Measurements from ENCODE around the gene USP19. TPM values are rescaled to one million over a fixed set of nuclear protein-coding genes. Genes with fewer than 3 reads are reported as not detected.

Gene USP19
- total and polyA plus RNA-seq, 2 of the 8 experiments (the other 6 are each of a cell fraction or from before 2014, with no cell fraction given), result 46.4 to 65.8 TPM

- WGBS, 2 experiments (ENCODE audit: extremely low coverage in 1 of 2, insufficient coverage in 1 of 2, insufficient read length in 1 of 2, insufficient replicate concordance in 2 of 2, low coverage in 1 of 2, low lambda C conversion rate in 2 of 2, missing lambda C conversion rate in 1 of 2), result 94% methylated on average over 13 of the region's 13 CpGs; no CpG with 5 or more reads in 1 of the 2 experiments
- no peak overlapping the region for H3K4me3 ChIP-seq (ENCODE audit: extremely low read depth in 1 of 4, insufficient read depth in 2 of 4, low read depth in 3 of 4, low read length in 4 of 4)
- no peak overlapping the region for H2BK5ac ChIP-seq (ENCODE audit: low read depth, low read length)
- DNase-seq (ENCODE audit: low read depth in 1 of 2, low spot score in 2 of 2) (no peak), FAIRE-seq (no peak)
- no peak overlapping the region for H2BK15ac ChIP-seq (ENCODE audit: low read length)
- H3K23ac ChIP-seq (ENCODE audit: insufficient read length), result no peak overlapping the region
- H3K9me3 ChIP-seq (ENCODE audit: insufficient read depth in 2 of 2, low read depth in 1 of 2, low read length in 1 of 2), result no peaks in the 10 kb centered on the region
- no peak overlapping the region for H2AFZ ChIP-seq (ENCODE audit: low read length)
- H4K5ac ChIP-seq (ENCODE audit: insufficient read length, low read depth, low read length), result no peak overlapping the region
- H3K4me2 ChIP-seq (ENCODE audit: insufficient read depth in 1 of 2, low read depth in 2 of 2, low read length in 2 of 2), result no peak overlapping the region
- peaks cover 0 to 4% (median 3%) of the 10 kb centered on the region in 4 experiments; a peak in 5 of 7 replicates for H3K4me1 ChIP-seq (replicated peaks in 1 of 4; ENCODE audit: control insufficient read depth in 3 of 4, insufficient read depth in 4 of 4, low read length in 3 of 4)
- H3K27ac ChIP-seq (ENCODE audit: low read depth, low read length), result no peak overlapping the region; the same call in 1 of the 2 replicates
- peak; percentile 32; the same call in 1 of the 2 replicates for TF ChIP-seq POLR2AphosphoS5 (IDR thresholded peaks at IDR 0.05; ENCODE audit: low read depth, low read length)
- TF ChIP-seq NANOG (IDR thresholded peaks at IDR 0.05; ENCODE audit: insufficient read depth, low read depth, low read length, poor library complexity, severe bottlenecking), result no peak
- ChIA-PET POLR2A (ENCODE audit: partially characterized antibody) (interaction anchor here (0.6 to 27.9 kb wide), 6 partner anchors 14 to 295 kb away, joined by 3 to 508 read pairs (median 6); partner anchors contain the start of genes DALRD3, IMPDH2, NDUFAF3 and QARS1), CTCF (ENCODE audit: partially characterized antibody) (interaction anchor here (1.1 kb wide), 1 partner anchor 22 kb away, joined by 4 read pairs; no protein-coding TSS in a partner anchor)
- H3K14ac ChIP-seq (ENCODE audit: insufficient read length), result no peak overlapping the region
- no peak overlapping the region for H3K4ac ChIP-seq (replicated peaks; ENCODE audit: insufficient read length, low read depth, low read length)
- H2BK20ac ChIP-seq (ENCODE audit: low read length), result no peak overlapping the region
- H4K8ac ChIP-seq (ENCODE audit: extremely low read depth, insufficient read depth, low read length), result no peak overlapping the region
- H3K79me1 ChIP-seq (ENCODE audit: low read depth, low read length), result no peaks in the 10 kb centered on the region; the same call in 1 of the 2 replicates
- peaks cover 7% of the 10 kb centered on the region for H3K23me2 ChIP-seq (ENCODE audit: low read depth, low read length)
- H3K18ac ChIP-seq (ENCODE audit: extremely low read depth, low read length), result no peak overlapping the region
- H4K20me1 ChIP-seq (replicated peaks in 1 of 2; ENCODE audit: control insufficient read depth in 1 of 2, insufficient read depth in 2 of 2, low read length in 2 of 2), result peaks cover 4 to 9% of the 10 kb centered on the region in 2 experiments
- no peak overlapping the region for H3K56ac ChIP-seq (replicated peaks; ENCODE audit: insufficient read length, low read depth, low read length)
- H4K91ac ChIP-seq (replicated peaks; ENCODE audit: insufficient read length, low read length), result no peak overlapping the region
- H2BK12ac ChIP-seq (ENCODE audit: low read depth, low read length), result no peak overlapping the region
- H3K79me2 ChIP-seq (ENCODE audit: control insufficient read depth in 1 of 2, insufficient read depth in 2 of 2, low read length in 2 of 2), result peaks cover 0 to 11% of the 10 kb centered on the region in 2 experiments; a peak in 2 of 4 replicates
- H2BK120ac ChIP-seq (replicated peaks; ENCODE audit: low read depth, low read length), result no peak overlapping the region
- no peaks in the 10 kb centered on the region for H3K27me3 ChIP-seq (replicated peaks in 1 of 4; ENCODE audit: control insufficient read depth in 3 of 4, extremely low read depth in 1 of 4, insufficient read depth in 3 of 4, low read length in 3 of 4)
- H2AK5ac ChIP-seq (ENCODE audit: low read depth, low read length), result no peak overlapping the region
- H3K9ac ChIP-seq (replicated peaks in 1 of 4; ENCODE audit: extremely low read depth in 1 of 4, low read depth in 3 of 4, low read length in 3 of 4), result no peak overlapping the region
- H3K36me3 ChIP-seq (ENCODE audit: control insufficient read depth in 2 of 4, insufficient read depth in 4 of 4, low read length in 3 of 4), result peaks cover 36 to 65% (median 53%) of the 10 kb centered on the region in 4 experiments
Observed at GRCh38 chr3:49098910-49099630, 21.6 kb downstream of the USP19 start.
